ENCODE measurements around the gene CBR1. TPM values are rescaled to one million over a fixed set of nuclear protein-coding genes. Genes with fewer than 3 reads are reported as not detected.

CBR1 gene
- total RNA-seq, 1 experiment from 2014 or later = 41.1 TPM

DNA sequence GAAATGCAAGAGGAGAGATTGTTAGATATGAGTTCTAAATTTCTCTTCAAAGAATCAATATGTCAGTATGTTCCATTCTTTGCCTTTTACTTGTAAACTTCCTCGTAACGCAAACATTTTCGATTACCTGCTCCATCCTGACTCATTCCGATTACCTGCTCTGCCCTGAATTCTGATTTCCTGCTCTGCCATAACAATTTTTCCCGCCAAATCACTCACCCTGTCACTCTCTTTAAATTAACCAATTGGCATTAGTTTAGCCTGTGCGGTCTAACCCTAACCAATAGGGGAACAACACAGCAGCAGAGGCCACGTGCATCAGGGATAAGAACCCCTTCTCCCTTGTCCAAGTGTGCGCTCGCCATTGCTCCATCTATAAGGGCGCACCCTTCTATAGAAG lies 40.0 kb downstream of the CBR1 start:
- TF ChIP-seq, protein P1, sequence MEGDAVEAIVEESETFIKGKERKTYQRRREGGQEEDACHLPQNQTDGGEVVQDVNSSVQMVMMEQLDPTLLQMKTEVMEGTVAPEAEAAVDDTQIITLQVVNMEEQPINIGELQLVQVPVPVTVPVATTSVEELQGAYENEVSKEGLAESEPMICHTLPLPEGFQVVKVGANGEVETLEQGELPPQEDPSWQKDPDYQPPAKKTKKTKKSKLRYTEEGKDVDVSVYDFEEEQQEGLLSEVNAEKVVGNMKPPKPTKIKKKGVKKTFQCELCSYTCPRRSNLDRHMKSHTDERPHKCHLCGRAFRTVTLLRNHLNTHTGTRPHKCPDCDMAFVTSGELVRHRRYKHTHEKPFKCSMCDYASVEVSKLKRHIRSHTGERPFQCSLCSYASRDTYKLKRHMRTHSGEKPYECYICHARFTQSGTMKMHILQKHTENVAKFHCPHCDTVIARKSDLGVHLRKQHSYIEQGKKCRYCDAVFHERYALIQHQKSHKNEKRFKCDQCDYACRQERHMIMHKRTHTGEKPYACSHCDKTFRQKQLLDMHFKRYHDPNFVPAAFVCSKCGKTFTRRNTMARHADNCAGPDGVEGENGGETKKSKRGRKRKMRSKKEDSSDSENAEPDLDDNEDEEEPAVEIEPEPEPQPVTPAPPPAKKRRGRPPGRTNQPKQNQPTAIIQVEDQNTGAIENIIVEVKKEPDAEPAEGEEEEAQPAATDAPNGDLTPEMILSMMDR (IDR thresholded peaks at IDR 0.05; ENCODE audit: insufficient read depth in 1 of 2, low read depth in 1 of 2, low read length in 1 of 2, severe bottlenecking in 1 of 2, unreplicated experiment in 1 of 2) = no peak
- Mint-ChIP-seq H3K9me3 (ENCODE audit: unreplicated experiment) (no peaks in the 10 kb centered on the region), H3K27ac (ENCODE audit: unreplicated experiment) (no peak overlapping the region), H3K27me3 (ENCODE audit: insufficient read depth, unreplicated experiment) (no peaks in the 10 kb centered on the region), H3K4me3 (ENCODE audit: unreplicated experiment) (no peak overlapping the region), H3K4me1 (ENCODE audit: low read depth, unreplicated experiment) (peaks cover 19% of the 10 kb centered on the region), H3K36me3 (ENCODE audit: insufficient read depth, unreplicated experiment) (no peaks in the 10 kb centered on the region)
- no peak overlapping the region for H3K4me3 ChIP-seq (ENCODE audit: low read depth, low read length)
- ChIA-PET CTCF (no interaction called here), POLR2A (no interaction called here)
- BruUV-seq (replicated peaks) = no TSS peak
- no peak for DNase-seq
- intact Hi-C loops (cut with micrococcal nuclease; ENCODE audit: unreplicated experiment) = no loop called here
- H3K36me3 ChIP-seq (ENCODE audit: control insufficient read depth, insufficient read depth, low read length) = no peaks in the 10 kb centered on the region
- peaks cover 8% of the 10 kb centered on the region for H3K4me1 ChIP-seq
- no peaks in the 10 kb centered on the region for H3K27me3 ChIP-seq (replicated peaks; ENCODE audit: control insufficient read depth, insufficient read depth, low read length)
- H3K9me3 ChIP-seq = no peaks in the 10 kb centered on the region

DNA sequence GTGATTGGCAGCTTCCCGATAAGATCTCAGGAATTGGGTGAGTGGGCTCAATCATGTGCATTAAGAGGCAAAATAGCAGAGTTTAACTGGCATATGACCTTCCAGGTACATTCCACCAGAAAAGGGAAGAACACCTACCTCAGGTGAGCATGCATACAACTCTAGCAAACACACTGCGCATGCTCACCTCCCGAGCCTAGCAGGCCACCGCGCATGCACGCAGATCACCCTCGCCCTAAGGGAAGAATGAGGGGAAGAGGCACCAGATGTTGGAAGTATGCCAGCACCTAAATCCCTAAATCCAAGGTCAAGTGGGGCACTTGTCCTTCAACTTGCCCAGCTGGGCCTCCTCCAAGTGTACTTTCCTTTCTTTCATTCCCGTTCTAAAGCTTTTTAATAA lies 41.4 kb downstream of the CBR1 start:
- no peaks in the 10 kb centered on the region for H3K36me3 Mint-ChIP-seq (ENCODE audit: insufficient read depth, unreplicated experiment)
- ChIA-PET CTCF (interaction anchor here (0.9 kb wide), 1 partner anchor 51 kb away, joined by 4 read pairs; no protein-coding TSS in a partner anchor), POLR2A (no interaction called here)
- no peak overlapping the region for H3K27ac Mint-ChIP-seq (ENCODE audit: unreplicated experiment)
- peaks cover 14% of the 10 kb centered on the region for H3K4me1 Mint-ChIP-seq (ENCODE audit: low read depth, unreplicated experiment)
- DNase-seq = no peak
- no peaks in the 10 kb centered on the region for H3K27me3 Mint-ChIP-seq (ENCODE audit: insufficient read depth, unreplicated experiment)
- H3K36me3 ChIP-seq (ENCODE audit: control insufficient read depth, insufficient read depth, low read length) = no peaks in the 10 kb centered on the region
- H3K4me1 ChIP-seq = peaks cover 8% of the 10 kb centered on the region
- H3K4me3 ChIP-seq (ENCODE audit: low read depth, low read length) = no peak overlapping the region
- intact Hi-C loops (cut with micrococcal nuclease; ENCODE audit: unreplicated experiment) = no loop called here
- TF ChIP-seq, protein P1 (IDR thresholded peaks at IDR 0.05; ENCODE audit: insufficient read depth in 1 of 2, low read depth in 1 of 2, low read length in 1 of 2, severe bottlenecking in 1 of 2, unreplicated experiment in 1 of 2) = no peak
- no peaks in the 10 kb centered on the region for H3K9me3 Mint-ChIP-seq (ENCODE audit: unreplicated experiment)
- H3K4me3 Mint-ChIP-seq (ENCODE audit: unreplicated experiment) = no peak overlapping the region
- H3K9me3 ChIP-seq = no peaks in the 10 kb centered on the region
- H3K27me3 ChIP-seq (replicated peaks; ENCODE audit: control insufficient read depth, insufficient read depth, low read length) = no peaks in the 10 kb centered on the region
- BruUV-seq (replicated peaks) = no TSS peak

DNA sequence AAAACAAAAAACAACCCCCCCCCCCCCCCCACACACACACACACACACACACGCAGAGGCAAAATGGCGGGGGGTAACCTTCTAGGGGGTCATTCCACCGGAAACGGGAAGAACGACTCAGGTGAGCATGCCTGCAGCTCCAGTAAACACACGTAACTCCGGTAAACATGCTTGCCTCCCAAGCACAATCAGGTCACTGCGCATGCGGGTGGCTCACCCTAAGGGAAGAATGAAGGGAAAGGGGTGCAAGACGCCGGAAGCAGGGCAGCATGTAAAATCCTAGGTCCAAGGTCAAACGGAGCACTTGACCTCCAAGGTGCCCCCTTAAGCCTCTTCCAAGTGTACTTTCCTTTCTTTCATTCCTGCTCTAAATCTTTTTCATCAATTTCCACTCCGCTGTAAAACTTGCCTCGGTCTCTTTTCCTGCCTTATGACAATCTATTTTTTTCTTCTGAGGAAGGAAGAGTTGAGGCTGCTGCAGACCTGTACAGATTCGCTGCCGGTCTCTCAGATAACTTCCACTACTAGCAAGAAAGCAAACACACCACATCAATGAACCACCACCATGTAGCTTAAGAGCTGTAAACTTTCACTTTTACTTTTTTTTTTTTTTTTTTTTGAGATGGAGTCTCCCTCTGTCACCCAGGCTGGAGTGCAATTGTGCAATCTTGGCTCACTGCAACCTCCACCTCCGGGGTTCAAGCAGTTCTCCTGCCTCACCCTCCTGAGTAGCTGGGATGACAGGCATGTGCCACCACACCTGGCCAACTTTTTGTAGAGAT lies 44.0 kb downstream of the CBR1 start:
- Histone ChIP-seq H3K36me3 (ENCODE audit: control insufficient read depth, insufficient read depth, low read length) (no peaks in the 10 kb centered on the region), H3K9me3 (no peaks in the 10 kb centered on the region), H3K4me1 (peaks cover 8% of the 10 kb centered on the region), H3K27me3 (replicated peaks; ENCODE audit: control insufficient read depth, insufficient read depth, low read length) (no peaks in the 10 kb centered on the region), H3K4me3 (ENCODE audit: low read depth, low read length) (peak overlapping the region; percentile 41)
- ChIA-PET POLR2A (interaction anchor here (0.5 kb wide), 1 partner anchor 1317 kb away, joined by 3 read pairs; no protein-coding TSS in a partner anchor), CTCF (interaction anchor here (0.6 to 1.4 kb wide), 7 partner anchors 11 to 1368 kb away, joined by 3 to 8 read pairs (median 3); partner anchors contain the start of gene SETD4)
- DNase-seq = peak; percentile 56 to 80
- H3K9me3 Mint-ChIP-seq (ENCODE audit: unreplicated experiment) = no peaks in the 10 kb centered on the region
- H3K27me3 Mint-ChIP-seq (ENCODE audit: insufficient read depth, unreplicated experiment) = no peaks in the 10 kb centered on the region
- H3K4me3 Mint-ChIP-seq (ENCODE audit: unreplicated experiment) = peak overlapping the region; percentile 76
- H3K36me3 Mint-ChIP-seq (ENCODE audit: insufficient read depth, unreplicated experiment) = no peaks in the 10 kb centered on the region
- TF ChIP-seq, protein P1 (IDR thresholded peaks at IDR 0.05; ENCODE audit: insufficient read depth in 1 of 2, low read depth in 1 of 2, low read length in 1 of 2, severe bottlenecking in 1 of 2, unreplicated experiment in 1 of 2) = no peak
- H3K27ac Mint-ChIP-seq (ENCODE audit: unreplicated experiment) = peak overlapping the region; percentile 85
- no TSS peak for BruUV-seq (replicated peaks)
- intact Hi-C loops (cut with micrococcal nuclease; ENCODE audit: unreplicated experiment) = loop anchor here (2.0 kb wide), 2 partner anchors 53 to 85 kb away; partner anchors contain the start of gene SETD4
- H3K4me1 Mint-ChIP-seq (ENCODE audit: low read depth, unreplicated experiment) = peaks cover 14% of the 10 kb centered on the region

All from Caco-2 (cell line).